Sigmoid colon (tissue), 7 donors: ENCODE results near the gene PPP1R37. TPM values are rescaled to one million over a fixed set of nuclear protein-coding genes. Genes with fewer than 3 reads are reported as not detected.
A peak's percentile ranks its signal among the peaks of the same experiment; 100 is the strongest.

Source experiments
- DNase-seq: peaks from one replicate; pipeline ENCODE4 v3.0.0-alpha.2; 2019
- H3K27ac ChIP-seq, 4 donors: fragments of 200-600 bp; sonication (generic); one replicate each; pipeline ENCODE4 v1.5.1; 2016 to 2019; ENCODE audit warnings: mild to moderate bottlenecking in 1 of 4
- H3K27me3 ChIP-seq, 3 donors: fragments of 200-600 bp; sonication (generic); one replicate each; pipeline ENCODE4 v1.5.1; 2019; ENCODE audit warnings: mild to moderate bottlenecking in 1 of 3
- H3K36me3 ChIP-seq, 4 donors: fragments of 200-600 bp; sonication (generic); one replicate each; pipeline ENCODE4 v1.5.1; 2016 to 2019
- H3K4me1 ChIP-seq, 4 donors: fragments of 200-600 bp; sonication (generic); one replicate each; pipeline ENCODE4 v1.5.1; 2017 to 2019
- H3K4me3 ChIP-seq, 4 donors: fragments of 200-600 bp; sonication (generic); one replicate each; pipeline ENCODE4 v1.5.1; 2017 to 2019; ENCODE audit warnings: mild to moderate bottlenecking in 2 of 4, moderate library complexity in 1 of 4
- H3K9me3 ChIP-seq, 4 donors: fragments of 200-600 bp in 3 of 4; sonication (generic) in 3 of 4; one replicate each; pipeline versions ENCODE4 v1.5.1 to v1.6.1; 2013 to 2019
- CTCF ChIP-seq, 4 experiments: fragments of 450-650 bp in 3 of 4; fragments of 200-600 bp in 1 of 4; IDR thresholded peaks; one replicate each; pipeline ENCODE4 v1.5.1; 2016 to 2019; ENCODE audit warnings: antibody characterized with exemption in 4 of 4, mild to moderate bottlenecking in 3 of 4, moderate library complexity in 2 of 4
- EP300 ChIP-seq, 4 donors: sonication (generic); formaldehyde crosslinking; IDR thresholded peaks; one replicate each; pipeline ENCODE4 v1.6.1; 2017; ENCODE audit warnings: antibody characterized with exemption in 4 of 4
- POLR2A ChIP-seq, 2 donors: fragments of 450-650 bp; IDR thresholded peaks; one replicate each; pipeline ENCODE4 v1.6.1; 2016; ENCODE audit warnings: antibody characterized with exemption in 2 of 2, mild to moderate bottlenecking in 2 of 2, moderate library complexity in 2 of 2
- POLR2AphosphoS5 ChIP-seq, 4 donors: sonication (generic); formaldehyde crosslinking; IDR thresholded peaks; one replicate each; pipeline ENCODE4 v1.6.1; 2017; ENCODE audit warnings: antibody characterized with exemption in 4 of 4
- WGBS, 2 donors: extraction: QIAGEN DNeasy Blood & Tissue Kit; methylation state at CpG; one replicate each; pipeline ENCODE4 v1.1.7; 2013; 5-methylcytosine and 5-hydroxymethylcytosine counted together
- intact Hi-C: fragments of 100-400 bp; cut with DNase I; formaldehyde crosslinking; loops from one replicate; pipeline ENCODE4 v1.15.1; 2023
- polyA plus RNA-seq, 3 donors: library from polyadenylated mRNA; stranded (reverse); fragments of 200-250 nt; gene quantifications; one replicate each; pipeline ENCODE4 v1.2.3, GENCODE V29; 2013
- total RNA-seq, 4 donors: library from RNA; depleted of rRNA; stranded (reverse); fragments of >200 nt; gene quantifications; one replicate each; pipeline ENCODE4 v1.1.0, GENCODE V29; 2016
- donor health status: healthy with polysubstance abuse.
- donor health status: Bipolar disorder and iron deficiency.
- donor health status: healthy.

Gene PPP1R37
- total and polyA plus RNA-seq, 7 donors, result 17.8 to 32.5 (median 21.6) TPM

DNA sequence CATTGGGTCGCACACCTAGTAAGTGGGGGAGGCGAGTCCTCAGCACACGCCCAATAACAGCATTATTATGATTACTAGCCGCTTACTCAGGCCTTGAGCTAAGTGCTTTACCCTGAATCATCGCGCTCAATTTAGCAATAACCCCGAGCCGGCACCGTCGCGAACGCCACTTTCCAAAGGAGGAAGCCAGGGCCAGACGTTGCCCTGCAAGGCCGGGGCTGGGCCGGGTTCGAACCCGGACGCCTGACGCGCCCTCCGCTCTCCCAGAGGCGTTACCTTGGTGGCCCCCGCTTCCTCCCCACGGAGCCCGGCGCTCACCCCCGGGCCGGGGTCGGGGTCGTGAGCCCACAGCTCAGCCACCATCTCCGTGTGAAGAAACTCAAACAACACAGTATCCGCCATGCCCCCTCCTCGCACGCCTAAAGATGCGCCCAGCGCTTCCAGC, 84.9 kb downstream of the PPP1R37 start, which contains the start of gene TRAPPC6A:
Gene TRAPPC6A, minus strand, starts transcription at position 421 of the 445 bp plus-strand sequence. Its CDS starts 19 bp downstream, at position 402.
- DNase-seq, result no peak
- Histone ChIP-seq H3K4me3 (peak within 1 kb of the TSS; percentile 75 to 89 (median 86)), H3K4me1 (peaks cover 0 to 38% (median 30%) of the 10 kb centered on the region in 4 donors), H3K36me3 (peaks cover 0 to 5% (median 0%) of the 10 kb centered on the region in 4 donors), H3K27ac (peak within 1 kb of the TSS; percentile 94 to 98 (median 95)), H3K27me3 (no peaks in the 10 kb centered on the region), H3K9me3 (no peaks in the 10 kb centered on the region)
- TF ChIP-seq POLR2A (IDR thresholded peaks at IDR 0.05) (peak; percentile 55 to 59), CTCF (IDR thresholded peaks at IDR 0.05) (no peak), EP300 (IDR thresholded peaks at IDR 0.05) (no peak), POLR2AphosphoS5 (IDR thresholded peaks at IDR 0.05) (peak; percentile 86 to 93 (median 90))
- WGBS, 2 donors, result 0% methylated on average over 36 of the region's 36 CpGs
- intact Hi-C loops, result loop anchor here (2.0 to 5.0 kb wide), 3 partner anchors 73 to 161 kb away; partner anchors contain the start of genes MARK4 and PPP1R37

DNA sequence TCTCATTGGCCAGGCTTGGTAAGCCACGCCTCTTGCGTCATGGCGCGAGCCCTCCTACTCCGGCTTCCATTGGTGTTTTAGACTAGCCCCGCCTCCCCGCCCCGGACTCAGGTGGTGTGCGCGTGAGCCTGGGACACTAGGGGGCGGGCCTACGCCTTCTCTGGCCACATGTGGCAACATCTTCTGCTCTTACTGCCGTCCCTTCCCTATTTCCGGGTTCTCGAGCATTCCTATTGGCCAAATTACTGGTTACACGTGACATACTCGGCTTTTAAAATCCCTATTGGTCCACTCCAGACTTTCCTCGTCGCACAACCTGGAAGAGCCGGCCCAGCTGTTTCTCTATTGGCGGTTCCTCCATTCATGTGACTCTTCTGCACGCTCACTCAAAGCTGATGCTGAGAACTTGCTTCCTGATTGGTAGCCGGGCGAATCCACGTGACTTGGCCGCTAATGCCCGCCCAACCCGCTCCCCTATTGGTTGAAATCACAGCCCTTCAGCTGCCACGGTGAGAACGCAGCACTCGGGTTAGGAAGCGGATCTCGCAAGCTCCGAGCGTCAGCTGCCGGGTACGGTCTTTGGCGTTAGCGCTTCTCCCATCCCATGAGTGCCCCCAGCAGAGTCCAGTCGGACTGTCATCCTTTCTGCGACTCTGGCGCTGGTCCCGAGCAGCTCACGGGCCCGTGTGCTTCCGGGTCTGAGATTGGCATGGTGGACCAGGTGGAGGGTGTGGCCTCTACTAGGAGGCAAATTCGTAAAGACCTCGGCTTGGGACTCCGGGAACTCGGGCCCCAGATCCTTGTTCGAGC, 85.5 kb downstream of the PPP1R37 start, which contains the start of gene BLOC1S3:
Gene BLOC1S3, plus strand, starts transcription at position 523 of the 810 bp plus-strand sequence. CDS start 513 bp downstream, outside the sequence.
- H3K9me3 ChIP-seq, result no peaks in the 10 kb centered on the region
- peaks cover 0 to 5% (median 0%) of the 10 kb centered on the region in 4 donors for H3K36me3 ChIP-seq
- H3K27me3 ChIP-seq, result no peaks in the 10 kb centered on the region
- peaks cover 0 to 38% (median 30%) of the 10 kb centered on the region in 4 donors for H3K4me1 ChIP-seq
- H3K27ac ChIP-seq, result peak within 1 kb of the TSS; percentile 94 to 98 (median 95)
- intact Hi-C loops, result loop anchor here (2.0 to 5.0 kb wide), 3 partner anchors 72 to 161 kb away; partner anchors contain the start of genes MARK4 and PPP1R37
- peak; percentile 100 for DNase-seq
- 0% methylated on average over 51 of the region's 51 CpGs for WGBS, 2 donors
- H3K4me3 ChIP-seq, result peak within 1 kb of the TSS; percentile 75 to 89 (median 86)
- TF ChIP-seq POLR2A (IDR thresholded peaks at IDR 0.05) (peak; percentile 82 to 83), EP300 (IDR thresholded peaks at IDR 0.05) (peak in 1 of 4 donors; percentile 70), POLR2AphosphoS5 (IDR thresholded peaks at IDR 0.05) (peak; percentile 91 to 96 (median 94)), CTCF (IDR thresholded peaks at IDR 0.05) (no peak)

DNA sequence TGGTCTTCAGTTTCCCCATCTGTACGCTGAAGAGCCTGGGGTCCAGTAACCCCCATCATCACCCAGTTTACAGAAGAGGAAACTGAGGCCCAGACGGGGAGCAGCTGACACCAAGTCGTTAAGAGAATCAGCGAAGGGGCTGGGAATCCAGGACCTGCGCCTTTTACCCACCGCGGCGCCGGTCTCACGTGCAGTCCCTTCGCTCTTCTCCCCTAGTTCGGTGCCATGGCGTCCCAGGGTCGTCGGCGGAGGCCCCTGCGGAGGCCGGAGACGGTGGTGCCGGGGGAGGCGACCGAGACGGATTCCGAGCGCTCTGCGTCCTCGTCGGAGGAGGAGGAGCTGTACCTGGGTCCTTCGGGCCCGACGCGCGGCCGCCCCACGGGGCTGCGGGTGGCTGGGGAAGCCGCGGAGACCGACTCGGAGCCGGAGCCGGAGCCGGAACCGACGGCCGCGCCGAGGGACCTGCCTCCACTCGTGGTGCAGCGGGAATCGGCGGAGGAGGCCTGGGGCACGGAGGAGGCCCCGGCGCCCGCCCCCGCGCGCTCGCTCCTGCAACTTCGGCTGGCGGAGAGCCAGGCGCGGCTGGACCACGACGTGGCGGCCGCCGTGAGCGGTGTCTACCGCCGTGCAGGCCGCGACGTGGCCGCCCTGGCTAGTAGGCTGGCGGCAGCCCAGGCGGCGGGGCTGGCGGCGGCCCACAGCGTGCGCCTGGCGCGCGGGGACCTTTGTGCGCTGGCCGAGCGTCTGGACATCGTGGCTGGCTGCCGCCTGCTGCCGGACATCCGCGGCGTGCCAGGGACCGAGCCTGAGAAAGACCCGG, 86.3 kb downstream of the PPP1R37 start:
- no peak for DNase-seq
- H3K36me3 ChIP-seq, result peaks cover 0 to 5% (median 0%) of the 10 kb centered on the region in 4 donors
- H3K4me3 ChIP-seq, result peak overlapping the region; percentile 68 to 89 (median 81)
- intact Hi-C loops, result loop anchor here (2.0 to 5.0 kb wide), 3 partner anchors 72 to 162 kb away; partner anchors contain the start of genes MARK4 and PPP1R37
- H3K9me3 ChIP-seq, result no peaks in the 10 kb centered on the region
- WGBS, 2 donors, result 1 to 3% methylated on average over 97 of the region's 97 CpGs
- H3K4me1 ChIP-seq, result peaks cover 0 to 38% (median 30%) of the 10 kb centered on the region in 4 donors
- no peak for TF ChIP-seq CTCF (IDR thresholded peaks at IDR 0.05)
- no peak for TF ChIP-seq EP300 (IDR thresholded peaks at IDR 0.05)
- no peak for TF ChIP-seq POLR2AphosphoS5 (IDR thresholded peaks at IDR 0.05)
- no peak for TF ChIP-seq POLR2A (IDR thresholded peaks at IDR 0.05)
- peak overlapping the region; percentile 82 to 93 (median 88) for H3K27ac ChIP-seq
- H3K27me3 ChIP-seq, result no peaks in the 10 kb centered on the region

DNA sequence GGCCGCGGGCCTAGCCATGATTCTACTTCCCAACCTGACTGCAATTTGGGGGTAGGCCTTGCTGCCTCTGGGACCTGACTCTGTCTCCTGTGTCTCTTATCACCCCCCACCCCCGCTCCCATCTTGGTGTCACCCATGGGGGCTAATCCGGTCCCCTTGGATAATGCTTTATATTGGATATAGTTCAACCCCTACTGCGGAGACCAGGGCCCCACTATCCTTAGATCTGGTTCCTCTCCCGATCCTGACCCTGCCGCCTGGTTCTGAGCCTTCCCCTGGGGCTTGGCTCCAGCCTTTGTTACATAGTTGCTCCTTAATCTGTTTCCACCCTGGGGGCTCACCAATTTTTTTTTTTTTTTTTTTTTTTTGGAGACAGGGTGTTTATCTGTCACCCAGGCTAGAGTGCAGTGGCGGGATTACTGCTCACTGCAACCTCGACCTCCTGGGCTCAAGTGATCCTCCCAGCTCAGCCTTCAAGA, 87.0 kb downstream of the PPP1R37 start:
- Histone ChIP-seq H3K4me3 (peak overlapping the region; percentile 68 to 89 (median 81)), H3K27ac (peak overlapping the region; percentile 82 to 93 (median 88)), H3K36me3 (peaks cover 0 to 5% (median 0%) of the 10 kb centered on the region in 4 donors), H3K9me3 (no peaks in the 10 kb centered on the region), H3K27me3 (no peaks in the 10 kb centered on the region), H3K4me1 (peaks cover 0 to 38% (median 30%) of the 10 kb centered on the region in 4 donors)
- WGBS, 2 donors, result 48 to 69% methylated on average over 9 of the region's 9 CpGs
- intact Hi-C loops, result loop anchor here (2.0 to 5.0 kb wide), 3 partner anchors 71 to 163 kb away; partner anchors contain the start of genes MARK4 and PPP1R37
- no peak for DNase-seq
- TF ChIP-seq EP300 (IDR thresholded peaks at IDR 0.05) (no peak), POLR2AphosphoS5 (IDR thresholded peaks at IDR 0.05) (no peak), CTCF (IDR thresholded peaks at IDR 0.05) (no peak), POLR2A (IDR thresholded peaks at IDR 0.05) (no peak)
